Fibroblast of the aortic adventitia (primary cell): ENCODE data around the gene RHBDL2. TPM values are rescaled to one million over a fixed set of nuclear protein-coding genes. Genes with fewer than 3 reads are reported as not detected.

Source experiments
- DNase-seq: peaks from one replicate; pipeline ENCODE4 v3.0.0-alpha.2; 2010; ENCODE audit warnings: low read depth
- H3K4me3 ChIP-seq: 2 replicates; pipeline ENCODE4 v1.5.1; 2011; ENCODE audit warnings: low read depth, mild to moderate bottlenecking, control low read depth, low read length, moderate library complexity
- total RNA-seq: library from RNA; depleted of rRNA; stranded (reverse); fragments of >200 nt; gene quantifications from 2 replicates; pipeline ENCODE4 v1.2.3, GENCODE V29; 2012; ENCODE audit warnings: low replicate concordance
- TF ChIP-seq, protein P1 (sequence below): IDR thresholded peaks from 2 replicates; pipeline ENCODE4 v1.5.1; 2011; ENCODE audit warnings: mild to moderate bottlenecking, low read length, control low read depth, inconsistent platforms; ENCODE audit not compliant: insufficient read depth

Gene RHBDL2
- total RNA-seq, 1 donor, result 0.81 TPM

DNA sequence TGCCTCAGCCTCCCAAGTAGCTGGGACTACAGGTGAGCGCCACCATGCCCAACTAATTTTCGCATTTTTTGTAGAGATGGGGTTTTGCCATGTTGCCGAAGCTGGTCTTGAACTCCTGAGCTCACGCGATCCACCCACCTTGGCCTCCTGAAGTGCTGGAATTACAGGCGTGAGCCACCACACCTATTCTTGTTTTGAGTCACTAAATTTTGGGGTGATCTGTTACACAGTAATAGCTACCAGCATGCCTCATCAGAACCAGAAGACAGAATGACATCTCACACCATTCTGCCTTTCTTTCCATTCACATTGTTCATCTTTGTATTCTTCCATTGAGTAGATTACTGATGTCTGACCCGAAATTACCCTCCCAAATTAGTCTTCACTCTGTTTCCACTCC, 9.1 kb downstream of the RHBDL2 start:
- DNase-seq, result no peak
- no peak overlapping the region for H3K4me3 ChIP-seq
- TF ChIP-seq, protein P1, sequence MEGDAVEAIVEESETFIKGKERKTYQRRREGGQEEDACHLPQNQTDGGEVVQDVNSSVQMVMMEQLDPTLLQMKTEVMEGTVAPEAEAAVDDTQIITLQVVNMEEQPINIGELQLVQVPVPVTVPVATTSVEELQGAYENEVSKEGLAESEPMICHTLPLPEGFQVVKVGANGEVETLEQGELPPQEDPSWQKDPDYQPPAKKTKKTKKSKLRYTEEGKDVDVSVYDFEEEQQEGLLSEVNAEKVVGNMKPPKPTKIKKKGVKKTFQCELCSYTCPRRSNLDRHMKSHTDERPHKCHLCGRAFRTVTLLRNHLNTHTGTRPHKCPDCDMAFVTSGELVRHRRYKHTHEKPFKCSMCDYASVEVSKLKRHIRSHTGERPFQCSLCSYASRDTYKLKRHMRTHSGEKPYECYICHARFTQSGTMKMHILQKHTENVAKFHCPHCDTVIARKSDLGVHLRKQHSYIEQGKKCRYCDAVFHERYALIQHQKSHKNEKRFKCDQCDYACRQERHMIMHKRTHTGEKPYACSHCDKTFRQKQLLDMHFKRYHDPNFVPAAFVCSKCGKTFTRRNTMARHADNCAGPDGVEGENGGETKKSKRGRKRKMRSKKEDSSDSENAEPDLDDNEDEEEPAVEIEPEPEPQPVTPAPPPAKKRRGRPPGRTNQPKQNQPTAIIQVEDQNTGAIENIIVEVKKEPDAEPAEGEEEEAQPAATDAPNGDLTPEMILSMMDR, result no peak

DNA sequence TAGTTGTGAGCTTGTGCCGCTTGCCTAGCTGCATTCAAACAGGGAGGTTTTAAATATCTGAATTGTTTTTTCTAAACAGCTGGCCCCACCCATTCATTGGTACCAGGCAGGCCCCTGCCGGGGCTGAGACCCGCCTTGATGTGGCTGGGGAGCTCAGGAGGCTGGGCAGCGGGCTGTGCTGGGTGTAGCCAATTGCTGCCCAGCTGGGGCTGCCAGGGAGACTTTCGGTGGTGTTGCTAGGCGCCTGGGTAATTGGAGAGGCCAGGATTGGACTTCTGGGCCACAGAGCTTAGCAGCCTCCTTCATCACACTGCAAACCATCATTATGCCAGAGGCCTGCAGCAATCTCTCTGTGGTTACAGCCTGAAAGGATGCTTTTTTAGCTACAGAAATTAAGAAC, 12.2 kb downstream of the RHBDL2 start:
- H3K4me3 ChIP-seq, result no peak overlapping the region
- TF ChIP-seq, protein P1, result no peak
- DNase-seq, result no peak

DNA sequence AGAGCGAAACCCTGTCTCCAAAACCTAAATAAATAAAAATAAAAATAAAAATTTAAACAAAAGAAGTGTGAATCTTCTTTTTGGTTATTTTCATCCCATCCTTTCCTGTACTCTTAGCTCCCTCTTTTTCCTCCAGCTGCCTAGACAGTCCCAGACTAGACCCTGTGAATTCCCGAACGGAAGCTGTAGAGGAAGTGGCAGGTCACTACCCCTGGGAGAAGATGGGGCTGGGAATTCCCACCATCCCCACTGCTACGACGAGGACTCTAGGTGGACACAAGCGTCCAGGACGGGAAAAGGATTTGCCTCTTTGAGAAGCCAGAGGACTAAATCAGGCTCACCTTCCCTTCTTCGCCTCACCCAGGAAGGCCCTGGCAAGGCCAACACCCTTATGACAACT, 12.6 kb downstream of the RHBDL2 start:
- TF ChIP-seq, protein P1, result no peak
- no peak for DNase-seq

DNA sequence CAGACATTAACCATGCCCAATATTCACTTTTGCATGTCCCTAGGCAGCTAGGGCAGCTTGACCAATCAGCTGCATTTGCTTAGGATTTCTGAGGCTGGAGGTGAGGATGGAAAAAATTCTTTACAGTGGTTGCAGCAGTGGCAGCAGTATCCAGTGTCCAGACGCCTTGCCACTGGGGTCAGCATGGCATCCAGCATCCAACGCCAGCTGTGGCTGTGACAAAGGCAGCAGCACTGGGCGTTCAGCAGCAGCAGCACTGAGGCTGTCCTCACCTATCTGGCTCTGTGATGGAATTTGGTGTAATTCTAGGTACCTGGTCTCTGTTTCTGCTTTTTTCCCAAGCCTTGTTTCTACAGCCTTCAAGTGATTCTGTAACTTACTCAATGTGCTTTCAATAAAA, 15.5 kb downstream of the RHBDL2 start:
- TF ChIP-seq, protein P1, result no peak
- DNase-seq, result no peak

More for the DNA sequence above, 12.6 kb downstream of the RHBDL2 start:
- no peak overlapping the region for H3K4me3 ChIP-seq

DNA sequence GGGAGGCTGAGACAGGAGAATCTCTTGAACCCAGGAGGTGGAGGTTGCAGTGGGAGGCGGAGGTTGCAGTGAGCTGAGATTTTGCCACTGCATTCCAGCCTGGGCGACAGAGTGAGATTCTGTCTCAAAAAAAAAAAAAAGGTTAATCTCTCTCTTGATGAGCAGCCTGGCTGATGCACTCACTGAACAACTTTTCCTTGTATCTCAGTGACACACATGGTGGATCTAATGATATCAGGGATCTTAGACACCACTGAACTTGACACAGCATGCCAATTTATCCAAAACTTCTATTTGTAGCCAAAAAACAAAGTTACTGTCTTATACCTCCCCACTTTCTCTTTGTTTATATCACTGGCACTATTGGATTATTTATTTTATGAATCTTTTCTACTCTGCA, 16.2 kb downstream of the RHBDL2 start:
- H3K4me3 ChIP-seq, result no peak overlapping the region
- TF ChIP-seq, protein P1, result no peak
- DNase-seq, result no peak

More for the DNA sequence above, 15.5 kb downstream of the RHBDL2 start:
- no peak overlapping the region for H3K4me3 ChIP-seq

DNA sequence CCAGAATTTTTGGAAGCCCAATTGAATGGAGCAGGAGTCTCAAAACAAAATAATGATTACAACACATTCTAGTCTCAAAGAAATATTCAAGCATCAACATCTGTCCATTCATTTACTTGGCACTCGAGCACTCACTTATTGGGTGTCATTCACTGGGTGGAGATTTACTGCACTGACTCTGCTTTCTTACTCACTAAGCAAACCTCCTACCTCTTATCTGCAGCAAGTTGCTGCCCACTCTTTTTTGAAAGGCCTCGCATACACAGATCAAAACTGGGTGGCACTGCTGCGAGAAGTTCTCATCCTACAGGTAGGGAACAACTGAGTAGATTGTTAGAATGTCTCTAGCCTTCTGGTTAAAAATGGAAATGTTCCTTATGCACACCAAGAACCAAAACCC, 18.0 kb downstream of the RHBDL2 start:
- TF ChIP-seq, protein P1, result no peak
- no peak for DNase-seq
- H3K4me3 ChIP-seq, result no peak overlapping the region

DNA sequence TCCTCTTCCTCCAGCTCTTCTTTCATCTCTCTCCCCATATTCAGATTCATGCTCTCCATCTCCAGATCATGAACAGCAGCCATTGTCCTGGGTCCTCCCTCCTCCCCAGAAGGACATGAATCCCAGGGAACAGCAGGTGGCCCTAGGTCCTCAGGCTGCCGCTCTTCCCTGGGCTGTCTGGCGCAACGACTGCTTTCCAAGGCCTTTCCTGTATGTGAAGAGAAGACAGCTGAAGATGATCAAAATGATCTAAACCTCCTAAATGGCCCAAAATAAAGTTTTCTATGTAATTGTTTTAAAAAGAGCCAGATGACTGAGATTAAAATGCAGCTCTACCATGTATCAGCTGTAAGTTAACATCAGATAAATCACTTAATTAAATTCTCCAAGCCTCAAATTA, 22.5 kb downstream of the RHBDL2 start:
- no peak for DNase-seq
- TF ChIP-seq, protein P1, result no peak

More for the DNA sequence above, 22.5 kb downstream of the RHBDL2 start:
- H3K4me3 ChIP-seq, result no peak overlapping the region
